ENCODE data around the gene SPRR1A. TPM values are rescaled to one million over a fixed set of nuclear protein-coding genes. Genes with fewer than 3 reads are reported as not detected.

Gene SPRR1A
- total and polyA plus RNA-seq, 10 of the 15 experiments (the other 5 are each of a cell fraction or from before 2014, with no cell fraction given), result not detected

GRCh38 chr1:152951711-152952110 lies 32.2 kb upstream of the SPRR1A start (continued):
- TF ChIP-seq, protein P1, sequence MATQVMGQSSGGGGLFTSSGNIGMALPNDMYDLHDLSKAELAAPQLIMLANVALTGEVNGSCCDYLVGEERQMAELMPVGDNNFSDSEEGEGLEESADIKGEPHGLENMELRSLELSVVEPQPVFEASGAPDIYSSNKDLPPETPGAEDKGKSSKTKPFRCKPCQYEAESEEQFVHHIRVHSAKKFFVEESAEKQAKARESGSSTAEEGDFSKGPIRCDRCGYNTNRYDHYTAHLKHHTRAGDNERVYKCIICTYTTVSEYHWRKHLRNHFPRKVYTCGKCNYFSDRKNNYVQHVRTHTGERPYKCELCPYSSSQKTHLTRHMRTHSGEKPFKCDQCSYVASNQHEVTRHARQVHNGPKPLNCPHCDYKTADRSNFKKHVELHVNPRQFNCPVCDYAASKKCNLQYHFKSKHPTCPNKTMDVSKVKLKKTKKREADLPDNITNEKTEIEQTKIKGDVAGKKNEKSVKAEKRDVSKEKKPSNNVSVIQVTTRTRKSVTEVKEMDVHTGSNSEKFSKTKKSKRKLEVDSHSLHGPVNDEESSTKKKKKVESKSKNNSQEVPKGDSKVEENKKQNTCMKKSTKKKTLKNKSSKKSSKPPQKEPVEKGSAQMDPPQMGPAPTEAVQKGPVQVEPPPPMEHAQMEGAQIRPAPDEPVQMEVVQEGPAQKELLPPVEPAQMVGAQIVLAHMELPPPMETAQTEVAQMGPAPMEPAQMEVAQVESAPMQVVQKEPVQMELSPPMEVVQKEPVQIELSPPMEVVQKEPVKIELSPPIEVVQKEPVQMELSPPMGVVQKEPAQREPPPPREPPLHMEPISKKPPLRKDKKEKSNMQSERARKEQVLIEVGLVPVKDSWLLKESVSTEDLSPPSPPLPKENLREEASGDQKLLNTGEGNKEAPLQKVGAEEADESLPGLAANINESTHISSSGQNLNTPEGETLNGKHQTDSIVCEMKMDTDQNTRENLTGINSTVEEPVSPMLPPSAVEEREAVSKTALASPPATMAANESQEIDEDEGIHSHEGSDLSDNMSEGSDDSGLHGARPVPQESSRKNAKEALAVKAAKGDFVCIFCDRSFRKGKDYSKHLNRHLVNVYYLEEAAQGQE (IDR thresholded peaks at IDR 0.05; ENCODE audit: low read depth, low read length), result no peak

DNA sequence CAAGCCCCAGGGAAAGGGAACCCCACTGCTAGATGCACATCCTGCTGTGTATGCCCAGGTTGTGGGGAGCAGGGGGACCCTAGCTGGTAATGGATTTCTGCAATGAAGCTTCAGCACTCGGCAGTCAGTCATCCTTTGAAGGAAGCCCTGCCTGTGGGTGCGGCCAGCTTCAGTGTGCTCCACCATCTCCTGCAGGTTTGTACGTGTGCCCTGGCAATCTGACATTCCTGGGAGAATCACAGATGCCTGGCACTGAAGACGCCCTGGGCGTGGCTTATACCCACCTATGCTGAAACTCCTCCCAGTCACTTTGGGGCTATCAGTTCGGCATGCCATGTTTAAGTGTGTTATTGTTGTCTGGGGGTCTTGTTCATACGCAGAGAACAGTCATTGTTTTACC lies 30.1 kb upstream of the SPRR1A start:
- ChIA-PET SMC1A (ENCODE audit: uncharacterized antibody, unreplicated experiment) (no interaction called here), RAD21 (ENCODE audit: unreplicated experiment) (no interaction called here)

More for the DNA sequence above, 30.1 kb upstream of the SPRR1A start:
- ATAC-seq (no peak), DNase-seq (ENCODE audit: low read depth, low spot score) (no peak), FAIRE-seq (no peak)
- no peaks in the 10 kb centered on the region; a peak in 2 of 4 replicates for H3K27me3 ChIP-seq (replicated peaks in 1 of 2; ENCODE audit: control insufficient read depth in 2 of 2, insufficient read depth in 2 of 2, low read length in 1 of 2)
- no peak overlapping the region for H2AFZ ChIP-seq (ENCODE audit: control insufficient read depth, low read depth, low read length)
- no peak overlapping the region for H3K4me3 ChIP-seq
- H3K4me2 ChIP-seq (ENCODE audit: control insufficient read depth, insufficient read depth), result no peak overlapping the region
- BruUV-seq (replicated peaks), result no TSS peak
- ChIA-PET CTCF (interaction anchor here (1.5 kb wide), 1 partner anchor 239 kb away, joined by 6 read pairs; no protein-coding TSS in a partner anchor), POLR2A (interaction anchor here (0.6 kb wide), 1 partner anchor 1173 kb away, joined by 6 read pairs; no protein-coding TSS in a partner anchor)
- no peaks in the 10 kb centered on the region for H3K4me1 ChIP-seq (ENCODE audit: control insufficient read depth, insufficient read depth, low read length)
- 24% methylated on average over 7 of the region's 7 CpGs for WGBS (ENCODE audit: insufficient coverage, insufficient replicate concordance, low lambda C conversion rate, missing lambda C conversion rate)
- intact Hi-C loops (cut with micrococcal nuclease; ENCODE audit: unreplicated experiment), result no loop called here
- no peaks in the 10 kb centered on the region for H4K20me1 ChIP-seq (ENCODE audit: control insufficient read depth, insufficient read depth)
- no peaks in the 10 kb centered on the region for H3K79me2 ChIP-seq (ENCODE audit: control insufficient read depth, insufficient read depth, low read length)
- H3K9ac ChIP-seq (ENCODE audit: control insufficient read depth, insufficient read depth, low read length), result no peak overlapping the region
- in situ Hi-C loops (cut with MboI), result no loop called here
- H3K36me3 ChIP-seq (ENCODE audit: control insufficient read depth in 2 of 2, insufficient read depth in 2 of 2, low read length in 1 of 2), result no peaks in the 10 kb centered on the region
- no peak overlapping the region for H3K27ac ChIP-seq (ENCODE audit: control insufficient read depth, insufficient read depth)
- TF ChIP-seq, protein P2, sequence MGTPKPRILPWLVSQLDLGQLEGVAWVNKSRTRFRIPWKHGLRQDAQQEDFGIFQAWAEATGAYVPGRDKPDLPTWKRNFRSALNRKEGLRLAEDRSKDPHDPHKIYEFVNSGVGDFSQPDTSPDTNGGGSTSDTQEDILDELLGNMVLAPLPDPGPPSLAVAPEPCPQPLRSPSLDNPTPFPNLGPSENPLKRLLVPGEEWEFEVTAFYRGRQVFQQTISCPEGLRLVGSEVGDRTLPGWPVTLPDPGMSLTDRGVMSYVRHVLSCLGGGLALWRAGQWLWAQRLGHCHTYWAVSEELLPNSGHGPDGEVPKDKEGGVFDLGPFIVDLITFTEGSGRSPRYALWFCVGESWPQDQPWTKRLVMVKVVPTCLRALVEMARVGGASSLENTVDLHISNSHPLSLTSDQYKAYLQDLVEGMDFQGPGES (IDR thresholded peaks at IDR 0.05), result no peak
- H3K9me3 ChIP-seq (replicated peaks; ENCODE audit: control insufficient read depth, insufficient read depth, low read length), result no peaks in the 10 kb centered on the region

Data from GM12878 (cell line).